ENCODE data around the gene PNMA3.

DNA sequence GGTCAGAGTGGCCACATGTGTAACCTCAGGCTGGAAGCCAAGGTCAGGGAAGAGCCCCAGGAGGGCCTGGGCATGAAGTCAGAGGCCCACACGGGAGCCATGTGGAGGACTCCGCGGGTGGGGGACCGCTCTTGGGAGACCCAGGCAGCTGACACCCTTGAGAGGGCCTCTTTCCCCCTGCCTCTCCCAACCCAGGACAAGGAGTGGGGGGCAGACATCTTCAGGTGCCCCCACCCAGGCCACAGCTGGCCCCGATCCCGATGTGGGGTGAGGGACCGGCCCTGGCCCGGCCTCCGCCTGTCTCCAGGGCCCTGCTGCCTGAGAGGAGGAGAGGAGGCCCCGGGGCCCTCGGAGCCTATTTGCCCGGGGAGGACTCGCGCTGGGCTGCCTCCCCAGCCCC is 19.1 kb downstream of the PNMA3 start:
- TF ChIP-seq, protein P1, sequence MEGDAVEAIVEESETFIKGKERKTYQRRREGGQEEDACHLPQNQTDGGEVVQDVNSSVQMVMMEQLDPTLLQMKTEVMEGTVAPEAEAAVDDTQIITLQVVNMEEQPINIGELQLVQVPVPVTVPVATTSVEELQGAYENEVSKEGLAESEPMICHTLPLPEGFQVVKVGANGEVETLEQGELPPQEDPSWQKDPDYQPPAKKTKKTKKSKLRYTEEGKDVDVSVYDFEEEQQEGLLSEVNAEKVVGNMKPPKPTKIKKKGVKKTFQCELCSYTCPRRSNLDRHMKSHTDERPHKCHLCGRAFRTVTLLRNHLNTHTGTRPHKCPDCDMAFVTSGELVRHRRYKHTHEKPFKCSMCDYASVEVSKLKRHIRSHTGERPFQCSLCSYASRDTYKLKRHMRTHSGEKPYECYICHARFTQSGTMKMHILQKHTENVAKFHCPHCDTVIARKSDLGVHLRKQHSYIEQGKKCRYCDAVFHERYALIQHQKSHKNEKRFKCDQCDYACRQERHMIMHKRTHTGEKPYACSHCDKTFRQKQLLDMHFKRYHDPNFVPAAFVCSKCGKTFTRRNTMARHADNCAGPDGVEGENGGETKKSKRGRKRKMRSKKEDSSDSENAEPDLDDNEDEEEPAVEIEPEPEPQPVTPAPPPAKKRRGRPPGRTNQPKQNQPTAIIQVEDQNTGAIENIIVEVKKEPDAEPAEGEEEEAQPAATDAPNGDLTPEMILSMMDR (IDR thresholded peaks at IDR 0.05; ENCODE audit: low read depth, low read length) = no peak
- TF ChIP-seq EZH2phosphoT487 (IDR thresholded peaks at IDR 0.05; ENCODE audit: low read depth) = no peak

Data from OCI-LY3 (cell line).